Suppressor macrophage (primary cell): ENCODE data around the gene ENTREP1.

ENCODE experiments used
- DNase-seq, 4 experiments: peaks; one replicate each; pipeline ENCODE4 v3.0.0-alpha.2; 2020 to 2022

ENTREP1 gene

DNA sequence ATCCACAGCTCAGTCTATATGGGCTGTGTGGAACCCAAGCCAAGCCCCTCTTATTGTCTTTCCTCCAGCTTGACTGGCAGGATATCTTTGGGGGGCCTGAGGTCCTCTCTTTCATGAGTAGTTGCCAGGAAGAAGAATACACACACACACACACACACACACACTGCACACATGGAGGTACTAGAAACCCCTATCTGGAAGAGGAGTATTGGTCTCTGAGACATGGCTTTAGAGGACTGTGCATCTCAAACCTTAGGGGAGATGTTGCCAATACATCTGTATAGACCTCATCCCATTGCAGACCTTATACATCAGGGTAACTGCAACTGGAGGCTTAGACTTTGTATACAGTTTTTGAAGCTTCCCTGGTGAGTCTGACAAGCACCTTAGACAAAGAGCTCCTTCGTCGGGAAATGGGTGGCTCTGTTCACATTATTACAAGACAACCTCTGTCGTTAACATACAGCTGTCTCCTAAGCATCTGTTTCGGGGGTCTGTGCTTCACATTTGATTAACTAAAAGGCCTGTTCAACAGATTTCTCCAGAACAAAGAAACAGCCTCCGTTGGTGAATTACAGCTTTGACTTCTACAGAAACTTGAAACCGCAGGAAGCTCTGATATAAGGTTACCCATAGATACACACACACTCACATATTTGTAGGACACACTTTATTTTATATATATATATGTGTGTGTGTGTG is 5.5 kb upstream of the ENTREP1 start:
- no peak for DNase-seq

DNA sequence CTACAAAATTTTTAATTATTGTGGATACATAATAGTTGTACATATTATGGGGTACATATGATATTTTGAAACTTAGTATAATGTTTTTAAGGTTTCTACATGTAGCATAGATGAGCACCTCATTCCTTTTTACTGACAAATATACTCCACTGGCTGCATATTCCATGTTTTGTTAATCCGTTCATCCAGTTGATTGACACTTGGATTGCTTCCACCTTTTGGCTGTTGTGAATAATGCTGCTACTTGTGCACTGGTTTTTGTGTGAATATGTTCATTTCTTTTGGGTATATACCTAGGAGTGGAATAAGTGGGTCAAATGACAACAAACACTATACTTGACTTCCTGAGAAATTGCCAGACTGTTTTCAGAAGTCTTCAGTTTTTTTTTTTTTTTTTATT is 2.8 kb upstream of the ENTREP1 start:
- DNase-seq, result no peak

GRCh38 chr9:69323861-69324260 is 1.2 kb upstream of the ENTREP1 start:
- DNase-seq, result no peak

DNA sequence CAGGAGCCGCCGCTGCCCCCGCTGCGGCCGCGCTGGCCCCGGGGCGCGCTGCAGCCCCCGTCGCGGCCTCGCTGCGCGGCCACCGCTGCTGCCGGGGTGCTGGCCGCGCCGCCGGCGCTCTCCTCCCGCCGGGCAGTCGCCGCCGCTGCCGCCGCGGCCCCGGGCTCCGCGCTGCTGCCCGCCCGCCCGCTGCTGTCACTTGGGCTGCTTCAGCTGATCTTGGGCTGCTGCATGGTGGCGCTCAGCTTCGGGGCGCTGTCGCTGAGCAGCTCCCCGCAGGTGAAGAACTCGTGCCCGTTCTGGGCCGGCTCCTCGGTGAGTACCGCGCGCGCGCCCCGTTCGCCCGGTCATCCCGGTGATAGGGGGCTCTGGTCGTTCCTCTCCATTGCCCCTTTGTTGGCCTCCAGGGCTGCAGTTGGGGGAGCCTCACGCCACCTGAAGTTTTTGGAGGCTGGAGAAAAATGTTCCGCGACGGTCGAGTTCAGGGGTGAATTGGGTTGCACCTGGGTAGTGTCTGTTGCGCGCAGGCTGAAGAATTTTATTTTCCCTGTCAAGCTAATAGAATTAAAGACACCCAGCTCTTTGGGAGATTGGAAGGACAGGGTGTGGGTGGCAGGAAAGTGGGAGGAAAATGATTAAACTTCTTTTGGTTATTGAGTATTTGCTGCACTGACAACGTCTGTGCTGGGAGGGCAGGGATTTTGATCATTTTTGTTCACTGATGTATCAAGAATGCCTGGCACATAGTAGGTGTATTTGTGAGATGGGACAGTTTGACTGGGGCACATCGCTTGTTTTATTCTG is 596 bp downstream of the ENTREP1 start:
- peak in 3 of 4 experiments; percentile 3 to 49 (median 16) for DNase-seq

GRCh38 chr9:69326261-69326660 is 1.2 kb downstream of the ENTREP1 start:
- DNase-seq, result no peak

DNA sequence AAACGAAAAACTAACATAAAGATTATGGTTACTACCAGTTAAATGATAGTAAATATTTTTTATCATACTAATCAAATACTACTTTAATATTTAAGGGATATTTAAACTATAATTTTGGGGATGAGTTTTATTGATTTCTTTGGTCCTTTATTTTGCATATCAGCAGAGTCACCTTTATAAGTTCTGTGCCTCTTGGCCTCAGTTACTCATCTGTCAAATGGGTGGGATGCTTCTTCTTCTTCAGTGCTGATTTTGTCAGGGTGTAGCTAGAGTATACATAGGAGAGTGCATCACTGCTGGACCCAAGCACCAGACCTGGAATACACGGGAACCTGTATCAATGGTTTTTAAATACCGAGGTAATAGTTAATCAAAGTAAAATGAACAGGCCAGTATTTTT is 5.6 kb downstream of the ENTREP1 start:
- DNase-seq, result no peak

- no peak for DNase-seq
These were observed 6.4 kb downstream of the ENTREP1 start for GRCh38 chr9:69331444-69331843.

GRCh38 chr9:69332067-69332685 is 7.2 kb downstream of the ENTREP1 start:
- no peak for DNase-seq

GRCh38 chr9:69333716-69334115 is 8.7 kb downstream of the ENTREP1 start:
- no peak for DNase-seq

- no peak for DNase-seq
These were observed 9.3 kb downstream of the ENTREP1 start for GRCh38 chr9:69334317-69334716.

GRCh38 chr9:69339620-69340019 is 14.6 kb downstream of the ENTREP1 start:
- no peak for DNase-seq

GRCh38 chr9:69340631-69341030 is 15.6 kb downstream of the ENTREP1 start:
- DNase-seq, result no peak

GRCh38 chr9:69342769-69343168 is 17.8 kb downstream of the ENTREP1 start:
- no peak for DNase-seq

GRCh38 chr9:69344459-69344858 is 19.4 kb downstream of the ENTREP1 start:
- DNase-seq, result no peak

DNA sequence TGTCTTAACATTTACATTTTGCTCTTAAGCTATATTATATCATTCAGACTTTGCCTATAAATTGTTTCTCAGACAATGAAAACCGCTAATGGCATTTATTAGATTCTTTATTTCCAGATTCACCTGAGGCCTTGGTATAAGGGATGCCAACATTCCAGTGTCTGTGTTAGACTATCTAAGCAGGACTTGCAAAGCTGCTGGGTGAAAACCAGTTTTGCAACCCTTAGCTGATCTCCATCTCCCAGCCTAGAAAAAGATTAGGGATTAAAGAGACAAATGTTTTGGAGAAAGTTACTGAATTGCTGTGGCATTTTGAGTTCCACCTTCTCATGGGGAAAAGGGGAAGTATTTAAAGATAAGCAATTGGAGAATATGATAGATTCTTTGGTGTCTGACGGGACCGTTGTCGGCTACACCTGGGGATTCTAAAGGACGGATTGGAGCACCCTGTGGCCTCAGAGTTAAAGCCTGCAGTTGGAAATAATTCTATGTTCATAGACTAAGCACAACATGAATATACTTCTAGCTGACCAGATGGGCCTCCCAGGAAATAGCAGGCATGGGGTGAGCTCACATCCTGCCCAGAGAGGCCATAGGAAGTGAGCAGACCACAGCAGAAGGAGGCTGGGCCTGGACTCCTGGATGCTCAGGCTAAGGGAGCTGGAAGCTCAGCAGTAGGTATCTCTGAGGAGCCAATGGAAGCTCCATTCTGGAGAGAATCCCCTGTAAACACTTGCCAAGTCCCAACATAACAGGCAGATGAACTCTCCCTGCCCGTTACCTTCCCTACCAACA is 21.8 kb downstream of the ENTREP1 start:
- no peak for DNase-seq

GRCh38 chr9:69347607-69348006 is 22.6 kb downstream of the ENTREP1 start:
- no peak for DNase-seq

- no peak for DNase-seq
These were observed 26.2 kb downstream of the ENTREP1 start for GRCh38 chr9:69351227-69351626.

- DNase-seq, result no peak
These were observed 30.2 kb downstream of the ENTREP1 start for GRCh38 chr9:69355232-69355631.

DNA sequence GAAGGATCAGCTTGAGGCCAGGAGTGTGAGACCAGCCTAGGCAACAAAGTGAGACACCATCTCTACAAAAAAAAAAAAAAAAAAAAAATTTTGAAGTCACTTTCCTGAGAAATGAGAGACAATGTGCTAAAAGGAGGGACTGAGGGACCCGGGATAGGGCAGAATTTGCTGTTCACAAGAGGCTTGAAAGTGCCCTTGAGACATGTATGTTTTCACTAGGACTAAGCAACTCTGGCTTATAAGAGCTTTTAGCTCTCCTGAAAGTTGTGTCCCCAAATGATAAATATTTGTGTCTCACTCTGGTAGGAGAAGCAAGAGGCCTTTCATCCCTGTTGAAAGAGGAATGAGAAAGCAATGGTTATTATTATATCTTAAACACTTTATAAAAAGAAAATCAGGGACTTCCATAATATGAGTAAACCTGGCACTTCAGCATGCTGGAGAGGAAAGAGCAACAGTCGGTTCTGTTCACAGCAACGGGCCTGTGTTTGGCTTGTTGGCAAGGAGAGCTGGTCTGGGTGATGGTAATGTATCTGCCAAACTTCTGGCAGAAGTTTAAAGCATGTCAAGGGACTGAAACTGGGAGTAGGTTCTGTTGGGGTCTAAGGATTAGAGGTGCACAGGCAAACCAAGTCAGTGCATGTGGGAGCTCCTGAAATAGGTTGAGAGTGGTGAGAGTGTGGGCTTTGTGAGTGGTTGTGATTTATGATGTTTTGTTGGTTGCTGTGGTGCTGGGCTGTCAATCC is 32.2 kb downstream of the ENTREP1 start:
- DNase-seq, result no peak

- no peak for DNase-seq
These were observed 32.8 kb downstream of the ENTREP1 start for GRCh38 chr9:69357821-69358220.

DNA sequence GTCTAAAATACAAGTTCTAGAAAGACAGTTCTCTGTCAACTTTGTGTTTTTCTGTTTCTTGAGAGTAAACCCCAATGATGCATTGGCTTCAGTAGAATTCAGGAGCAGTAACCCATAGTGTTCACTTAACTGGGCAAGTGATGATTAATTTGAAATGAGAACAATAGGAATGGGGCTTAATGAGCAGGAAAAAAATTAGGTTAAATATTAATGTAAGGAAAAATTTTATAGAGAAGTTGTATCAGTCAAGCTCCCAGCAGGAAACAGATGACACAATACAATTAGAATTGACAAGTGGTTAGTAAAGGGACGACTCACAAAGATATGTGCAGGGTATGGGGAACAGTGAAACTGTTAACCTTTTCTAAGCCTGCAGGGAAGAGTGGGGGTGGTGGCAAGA is 38.2 kb downstream of the ENTREP1 start:
- DNase-seq, result no peak

- no peak for DNase-seq
These were observed 39.6 kb downstream of the ENTREP1 start for GRCh38 chr9:69364510-69365150.
